Stimulated activated CD4-positive, alpha-beta T cell treated with anti-CD3 and anti-CD28 coated beads, Interleukin-1b, Interleukin-23, amount 100 ng/mL, for 1 hour (primary cell): ENCODE data around the gene NUBPL.
"Not testable (repeated sequence)": the region's sequence is repeated elsewhere in the genome, so short reads cannot be mapped to it uniquely, and the experiment has no call there.

Experiments
- DNase-seq, 2 donors: peaks; one replicate each; pipeline ENCODE4 v3.0.0-alpha.2; 2020; ENCODE audit warnings: low read depth in 2 of 2

Gene NUBPL

DNA sequence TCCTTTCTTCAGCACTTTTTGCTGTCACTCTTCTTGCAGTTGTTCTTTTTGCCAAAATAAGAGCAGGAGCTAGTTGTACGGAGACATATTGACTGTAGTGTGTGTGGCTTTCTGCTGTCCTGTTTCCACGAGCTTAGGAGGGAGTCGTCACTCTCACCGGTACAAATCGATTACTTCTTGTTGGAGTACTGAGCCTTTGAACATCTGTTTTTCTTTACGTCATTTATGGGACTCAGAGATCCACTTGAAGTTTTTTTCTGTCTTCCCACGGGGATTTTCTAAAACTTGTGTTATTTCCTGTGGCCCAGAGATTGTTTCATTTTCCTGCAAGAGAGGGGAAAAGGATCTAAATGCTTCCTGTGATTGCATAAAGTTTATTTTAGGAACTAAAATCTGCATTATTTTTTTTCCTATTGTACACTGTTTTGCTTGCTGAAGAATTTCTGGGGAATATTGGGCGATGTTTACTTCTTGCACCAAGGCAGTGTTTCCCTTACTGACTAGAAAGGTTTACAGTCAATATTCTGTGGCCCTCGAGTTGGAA is 316.1 kb downstream of the NUBPL start:
- no peak for DNase-seq

- DNase-seq: no peak
These were observed 318.6 kb downstream of the NUBPL start for GRCh38 chr14:31879661-31880348.

- no peak for DNase-seq
These were observed 319.7 kb downstream of the NUBPL start for GRCh38 chr14:31880935-31881334.

GRCh38 chr14:31881531-31882310 is 320.5 kb downstream of the NUBPL start:
- DNase-seq: no peak

GRCh38 chr14:31884238-31884637 is 323.0 kb downstream of the NUBPL start:
- DNase-seq: no peak

- no peak for DNase-seq
These were observed 323.7 kb downstream of the NUBPL start for GRCh38 chr14:31884776-31885379.

DNA sequence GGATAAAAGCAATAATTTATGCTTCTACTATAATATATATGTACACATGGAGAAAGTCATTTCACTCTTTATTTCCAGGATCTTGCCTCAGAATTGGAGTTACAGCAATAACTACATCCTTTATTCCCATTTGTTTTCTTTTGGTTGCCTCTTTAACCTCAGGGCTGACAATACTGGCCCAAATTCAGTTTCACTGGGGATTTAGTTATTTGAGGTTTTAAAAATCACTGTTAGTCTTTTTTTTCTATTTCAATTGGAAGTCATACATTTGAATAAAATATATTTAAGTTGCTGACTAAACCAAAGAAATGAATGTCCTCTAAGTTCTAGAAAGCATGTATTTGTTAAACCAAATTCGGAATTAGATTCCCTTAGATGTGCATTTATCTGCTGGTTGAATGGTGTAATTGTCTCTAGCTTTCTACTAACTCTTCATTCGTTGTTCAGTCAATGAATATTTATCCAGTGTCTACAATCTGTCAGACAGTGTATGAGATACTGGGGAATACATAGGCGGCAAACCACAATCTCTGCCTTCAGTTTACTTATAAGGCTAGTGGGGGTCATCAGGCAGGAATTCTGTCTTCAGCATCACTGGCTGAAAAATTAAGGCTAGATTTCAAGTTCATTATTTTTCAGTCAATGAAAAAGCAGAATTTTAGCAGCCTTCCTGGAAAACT is 325.1 kb downstream of the NUBPL start:
- no peak for DNase-seq

DNA sequence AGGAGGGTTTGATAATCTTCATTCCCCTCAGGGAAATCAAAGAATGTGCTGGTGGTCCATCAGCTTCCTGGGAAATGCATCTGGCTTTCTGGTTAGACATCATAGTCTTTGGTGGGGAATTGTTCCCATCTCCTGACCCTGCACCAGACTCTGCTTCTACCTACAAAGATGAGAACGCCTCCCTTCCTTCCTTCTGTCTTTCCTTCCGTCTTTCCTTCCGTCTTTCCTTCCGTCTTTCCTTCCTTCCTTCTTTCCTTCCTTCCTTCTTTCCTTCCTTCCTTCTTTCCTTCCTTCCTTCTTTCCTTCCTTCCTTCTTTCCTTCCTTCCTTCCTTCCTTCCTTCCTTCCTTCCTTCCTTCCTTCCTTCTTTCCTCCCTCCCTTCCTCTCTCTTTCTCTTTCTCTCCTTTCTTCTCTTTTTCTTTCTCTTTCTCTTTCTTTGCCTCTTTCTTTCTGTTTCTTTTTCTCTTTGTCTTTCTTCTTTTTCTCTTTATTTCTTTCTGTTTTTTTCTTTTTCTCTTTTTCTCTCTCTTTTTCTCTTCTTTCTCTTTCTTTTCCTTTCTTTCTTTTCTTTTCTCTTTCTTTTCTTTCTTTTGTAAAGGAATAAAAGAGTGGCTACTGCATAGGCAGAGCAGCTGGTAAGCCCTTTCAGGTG is 326.9 kb downstream of the NUBPL start:
- no peak for DNase-seq

GRCh38 chr14:31889297-31889696 is 328.1 kb downstream of the NUBPL start:
- DNase-seq: no peak

DNA sequence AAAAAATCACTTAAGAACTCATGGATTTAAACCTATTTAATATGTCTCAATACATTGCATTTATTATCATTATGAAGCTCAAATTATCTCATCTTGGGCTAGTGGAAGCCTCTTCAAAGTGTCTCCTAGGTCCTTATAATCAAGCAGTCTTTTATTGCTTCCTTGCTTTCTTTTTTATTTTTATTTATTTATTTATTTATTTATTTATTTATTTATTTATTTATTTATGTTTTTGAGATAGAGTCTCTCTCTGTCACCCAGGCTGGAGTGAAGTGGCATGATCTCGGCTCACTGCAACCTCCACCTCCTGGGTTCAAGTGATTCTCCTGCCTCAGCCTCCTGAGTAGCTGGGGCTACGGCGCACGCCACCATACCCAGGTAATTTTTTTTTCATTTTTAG is 329.0 kb downstream of the NUBPL start:
- not testable (repeated sequence) for DNase-seq

GRCh38 chr14:31893221-31893757 is 332.1 kb downstream of the NUBPL start:
- no peak for DNase-seq

DNA sequence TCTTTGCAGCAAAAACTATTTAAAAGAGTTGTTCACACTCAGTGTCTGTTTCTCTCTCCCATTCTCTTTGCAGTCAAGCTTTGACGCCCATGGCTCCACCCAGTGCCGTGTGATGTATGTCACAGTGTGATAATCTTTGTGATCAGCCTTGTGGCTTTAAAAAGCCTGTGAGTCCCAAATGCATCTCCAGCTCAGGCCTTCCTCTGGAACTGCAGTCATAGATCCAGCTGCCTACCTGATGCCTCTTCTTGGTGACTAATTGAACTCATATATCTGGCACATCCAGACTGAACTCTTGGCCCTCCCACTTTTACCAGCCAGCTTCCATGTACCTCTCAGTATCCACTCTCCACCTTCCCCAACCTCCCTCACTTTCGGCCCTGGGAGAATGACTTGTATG is 333.1 kb downstream of the NUBPL start:
- no peak for DNase-seq

GRCh38 chr14:31895206-31895605 is 334.0 kb downstream of the NUBPL start:
- no peak for DNase-seq

DNA sequence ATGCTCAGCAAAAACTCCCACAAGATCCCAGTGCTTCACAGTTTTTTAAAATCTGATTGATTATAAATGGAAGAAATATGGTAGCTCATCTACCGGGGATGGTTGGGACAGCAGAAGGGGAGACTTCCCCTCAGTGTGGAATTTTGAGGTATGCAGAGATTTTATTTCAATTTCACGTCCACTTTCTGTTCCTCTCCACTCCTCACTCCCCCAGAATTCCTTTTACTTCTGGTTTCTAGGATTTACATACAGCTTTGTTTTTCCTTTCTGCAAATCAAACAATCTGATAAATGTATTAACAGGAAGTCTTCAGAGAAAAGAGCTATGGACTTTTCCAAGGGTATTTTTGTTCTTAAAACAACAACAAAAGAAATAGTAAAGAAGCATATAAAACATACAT is 334.4 kb downstream of the NUBPL start:
- no peak for DNase-seq

- no peak for DNase-seq
These were observed 336.5 kb downstream of the NUBPL start for GRCh38 chr14:31897581-31898186.

DNA sequence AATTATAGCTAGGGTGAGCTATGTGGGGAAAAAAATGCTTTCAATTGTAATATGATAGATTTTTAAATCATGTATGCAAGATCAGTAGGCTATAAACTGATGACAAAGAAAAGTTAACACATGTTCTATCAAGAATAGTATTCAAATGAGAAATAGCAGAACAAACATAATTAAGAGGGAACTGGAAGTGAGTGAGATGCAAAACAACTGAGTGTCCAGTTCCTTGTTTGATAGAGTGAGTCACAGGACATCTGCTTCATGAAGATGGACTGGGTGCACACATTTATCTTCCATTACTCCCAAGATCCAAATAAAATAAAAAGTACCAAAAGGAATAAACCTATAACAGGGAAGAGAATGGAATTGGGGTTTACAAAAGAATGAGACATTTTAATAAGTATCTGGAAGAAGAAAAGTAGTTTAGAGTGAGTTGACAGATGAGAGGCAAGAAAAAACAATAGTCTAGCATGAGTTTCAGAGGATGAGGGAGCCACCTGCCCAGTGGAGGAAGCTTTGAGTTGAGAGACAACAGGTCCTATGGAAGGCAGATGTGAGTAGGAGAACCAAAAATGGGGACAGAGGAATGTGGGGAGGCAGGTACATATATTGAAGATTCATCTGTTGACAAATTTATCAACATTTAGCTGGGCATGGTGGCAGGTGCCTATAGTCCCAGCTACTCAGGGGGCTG is 337.8 kb downstream of the NUBPL start:
- DNase-seq: no peak

- no peak for DNase-seq
These were observed 340.8 kb downstream of the NUBPL start for GRCh38 chr14:31902002-31902401.

GRCh38 chr14:31902945-31903646 is 341.9 kb downstream of the NUBPL start:
- DNase-seq: no peak

DNA sequence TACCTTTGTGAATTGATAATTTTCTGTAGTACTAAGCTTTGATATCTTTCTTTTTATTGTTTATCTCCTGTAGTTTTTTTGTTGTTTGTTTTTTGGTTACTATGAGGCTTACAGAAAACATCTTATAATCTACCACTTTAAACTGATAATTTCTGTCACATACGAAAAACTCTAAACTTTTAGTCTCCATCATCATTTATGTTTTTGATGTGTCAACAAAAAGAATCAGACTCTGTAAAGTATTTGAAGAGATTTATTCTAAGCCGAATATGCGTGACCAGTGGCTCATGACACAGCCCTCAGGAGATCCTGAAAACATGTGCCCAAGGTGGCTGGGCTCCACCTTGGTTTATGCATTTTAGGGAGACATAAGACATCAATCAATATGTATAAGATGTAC is 348.8 kb downstream of the NUBPL start:
- no peak for DNase-seq
